Fibroblast of mammary gland (primary cell): ENCODE results near the gene ZNF488.

Experiments
- DNase-seq: peaks from one replicate; pipeline ENCODE4 v3.0.0-alpha.2; 2010; ENCODE audit warnings: low read depth
- H3K4me3 ChIP-seq: 2 replicates; pipeline ENCODE4 v1.5.1; 2011; ENCODE audit warnings: low read depth, mild to moderate bottlenecking, low read length, moderate library complexity; ENCODE audit not compliant: control insufficient read depth
- TF ChIP-seq, protein P1 (sequence below): conservative IDR thresholded peaks from 2 replicates; pipeline ENCODE4 v1.5.1; 2011; ENCODE audit warnings: low read depth, low read length, inconsistent platforms; ENCODE audit not compliant: control insufficient read depth, insufficient read depth

ZNF488 gene

DNA sequence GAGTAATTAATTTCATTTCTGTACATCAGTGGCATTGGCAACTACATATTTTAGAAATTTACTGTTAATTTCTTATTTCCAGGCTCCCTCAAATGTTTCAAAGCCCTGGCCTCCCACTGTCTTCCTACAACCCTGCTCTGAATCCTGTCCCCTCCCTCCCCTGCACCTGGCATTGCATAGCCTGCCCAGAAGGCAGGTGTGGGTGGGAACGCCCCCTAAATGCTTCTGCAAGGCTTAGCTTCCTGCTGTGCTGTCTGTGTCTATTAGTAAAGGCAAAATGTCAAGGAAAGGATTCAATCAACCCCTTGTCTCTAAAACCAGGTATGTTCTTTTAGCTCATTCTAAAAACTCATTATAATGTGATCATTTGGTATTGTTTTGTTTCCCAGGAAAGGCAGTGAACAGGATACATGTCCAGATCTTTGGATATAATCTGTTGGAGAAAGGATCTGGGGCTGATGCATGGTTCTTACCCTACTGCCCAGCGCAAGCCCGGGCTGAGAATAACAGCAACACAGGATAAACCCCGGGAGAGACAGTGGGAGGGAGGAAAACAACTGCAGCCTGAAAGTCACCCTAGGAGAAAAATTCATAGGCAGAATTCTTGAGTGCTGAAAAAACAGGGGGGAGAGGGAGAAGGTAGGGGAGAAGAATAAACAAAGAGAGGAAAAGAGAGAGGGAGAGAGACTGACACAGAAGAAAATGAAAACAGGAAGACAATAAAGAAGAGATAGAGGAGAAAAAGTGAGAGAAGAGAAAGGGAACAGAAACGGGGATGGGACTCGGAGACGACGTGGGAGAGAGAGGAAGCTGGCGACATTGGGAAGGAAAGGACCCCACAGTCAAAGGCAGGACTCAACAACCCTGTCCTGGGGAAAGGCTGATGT lies 589 bp downstream of the ZNF488 start:
- peak overlapping the region; percentile 65 for H3K4me3 ChIP-seq
- TF ChIP-seq, protein P1, sequence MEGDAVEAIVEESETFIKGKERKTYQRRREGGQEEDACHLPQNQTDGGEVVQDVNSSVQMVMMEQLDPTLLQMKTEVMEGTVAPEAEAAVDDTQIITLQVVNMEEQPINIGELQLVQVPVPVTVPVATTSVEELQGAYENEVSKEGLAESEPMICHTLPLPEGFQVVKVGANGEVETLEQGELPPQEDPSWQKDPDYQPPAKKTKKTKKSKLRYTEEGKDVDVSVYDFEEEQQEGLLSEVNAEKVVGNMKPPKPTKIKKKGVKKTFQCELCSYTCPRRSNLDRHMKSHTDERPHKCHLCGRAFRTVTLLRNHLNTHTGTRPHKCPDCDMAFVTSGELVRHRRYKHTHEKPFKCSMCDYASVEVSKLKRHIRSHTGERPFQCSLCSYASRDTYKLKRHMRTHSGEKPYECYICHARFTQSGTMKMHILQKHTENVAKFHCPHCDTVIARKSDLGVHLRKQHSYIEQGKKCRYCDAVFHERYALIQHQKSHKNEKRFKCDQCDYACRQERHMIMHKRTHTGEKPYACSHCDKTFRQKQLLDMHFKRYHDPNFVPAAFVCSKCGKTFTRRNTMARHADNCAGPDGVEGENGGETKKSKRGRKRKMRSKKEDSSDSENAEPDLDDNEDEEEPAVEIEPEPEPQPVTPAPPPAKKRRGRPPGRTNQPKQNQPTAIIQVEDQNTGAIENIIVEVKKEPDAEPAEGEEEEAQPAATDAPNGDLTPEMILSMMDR: no peak
- DNase-seq: no peak

DNA sequence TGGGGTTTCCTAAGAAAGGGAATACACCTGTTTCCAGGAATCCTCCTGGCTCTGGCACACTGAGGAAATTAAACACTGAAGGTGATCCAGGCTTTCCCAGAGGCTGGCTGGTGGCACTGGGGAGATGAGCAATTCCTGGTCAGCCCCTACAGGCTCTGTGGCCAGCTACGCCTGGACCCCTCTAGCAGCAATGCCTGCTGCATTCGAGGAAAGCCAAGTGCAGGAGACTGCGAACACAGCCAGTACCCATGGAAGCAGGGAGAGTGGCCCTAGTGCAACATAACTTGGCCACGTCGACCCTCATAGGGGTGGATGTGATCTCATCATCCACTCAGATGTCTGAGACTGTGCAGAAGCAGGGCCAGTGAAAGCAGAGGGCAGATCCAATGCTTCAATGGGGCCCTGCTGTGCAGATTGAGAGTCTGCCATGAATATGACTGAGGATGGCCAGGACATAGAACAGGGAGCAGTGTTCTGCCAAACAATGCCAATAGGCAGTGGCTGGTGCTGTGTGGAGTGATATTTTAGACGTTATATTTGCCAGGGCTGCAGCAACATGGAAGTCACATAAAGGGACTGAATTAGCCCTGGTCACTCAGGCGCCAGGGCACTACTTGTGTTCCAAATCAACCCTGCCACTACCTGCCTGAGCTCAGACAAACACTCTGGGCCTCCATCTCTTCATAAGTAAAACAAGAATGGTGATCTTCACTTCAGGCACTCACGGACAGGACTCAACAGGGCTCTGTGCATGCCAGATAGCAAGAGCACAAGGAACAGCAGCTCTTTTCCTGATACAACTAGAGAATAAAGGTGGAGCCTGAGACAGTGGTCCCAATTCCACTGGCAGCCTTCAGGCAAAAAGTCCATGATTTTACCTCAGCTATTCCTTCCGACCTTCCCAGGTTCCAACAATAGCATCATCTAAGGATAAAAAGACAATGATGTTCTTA lies 2.4 kb downstream of the ZNF488 start:
- no peak for DNase-seq
- TF ChIP-seq, protein P1: no peak
- H3K4me3 ChIP-seq: no peak overlapping the region

DNA sequence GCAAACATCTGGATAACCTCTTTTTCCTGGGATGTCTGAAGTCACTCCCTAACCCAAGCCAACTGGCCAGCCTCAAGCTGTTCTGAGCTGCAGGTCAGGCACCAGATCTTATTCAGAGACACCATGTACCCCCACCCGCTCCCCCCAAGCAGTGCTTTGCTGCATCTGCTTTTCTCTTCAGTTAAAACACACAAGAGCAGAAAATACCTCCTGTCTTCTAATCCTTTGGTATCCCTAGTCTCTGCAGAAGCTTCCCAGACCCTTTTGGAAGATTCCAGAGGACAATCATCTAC lies 3.0 kb downstream of the ZNF488 start:
- TF ChIP-seq, protein P1: no peak
- no peak overlapping the region for H3K4me3 ChIP-seq
- no peak for DNase-seq

DNA sequence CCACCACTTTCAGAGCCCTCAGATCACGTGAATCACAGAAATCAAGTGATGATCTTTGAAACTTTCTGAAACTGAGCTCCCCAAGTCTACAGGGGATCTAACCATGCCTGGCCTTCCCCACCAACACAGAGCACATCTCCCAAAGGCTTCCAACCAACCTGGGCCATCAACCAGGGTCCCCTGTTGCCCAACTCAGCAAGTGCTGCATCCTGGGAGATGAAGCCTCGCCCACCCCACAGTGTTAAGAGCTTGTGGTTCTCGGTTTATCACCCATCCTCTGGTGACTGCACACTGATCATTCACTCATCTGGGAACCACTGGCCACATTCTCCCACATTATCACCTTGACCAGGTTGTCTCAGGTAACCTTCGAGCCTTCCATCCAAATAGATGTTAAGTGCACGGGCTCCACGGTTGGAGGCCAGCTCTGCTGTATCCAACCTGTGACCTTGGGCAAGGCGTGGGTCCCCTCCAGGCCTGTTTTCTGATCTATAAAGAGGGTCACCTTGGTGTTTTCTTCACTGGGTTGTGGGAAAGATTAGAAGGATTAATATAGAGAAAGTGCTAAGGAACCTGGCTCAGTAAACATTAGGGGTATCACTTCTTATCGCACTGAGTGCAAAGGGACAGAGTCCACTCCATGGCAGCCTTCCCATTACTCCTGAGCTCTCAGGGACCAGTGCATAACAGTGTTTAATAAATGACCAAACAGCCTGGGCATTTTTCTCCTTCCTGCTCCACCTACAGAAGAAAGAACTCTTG lies 3.6 kb downstream of the ZNF488 start:
- TF ChIP-seq, protein P1: no peak
- no peak for DNase-seq
- H3K4me3 ChIP-seq: no peak overlapping the region

DNA sequence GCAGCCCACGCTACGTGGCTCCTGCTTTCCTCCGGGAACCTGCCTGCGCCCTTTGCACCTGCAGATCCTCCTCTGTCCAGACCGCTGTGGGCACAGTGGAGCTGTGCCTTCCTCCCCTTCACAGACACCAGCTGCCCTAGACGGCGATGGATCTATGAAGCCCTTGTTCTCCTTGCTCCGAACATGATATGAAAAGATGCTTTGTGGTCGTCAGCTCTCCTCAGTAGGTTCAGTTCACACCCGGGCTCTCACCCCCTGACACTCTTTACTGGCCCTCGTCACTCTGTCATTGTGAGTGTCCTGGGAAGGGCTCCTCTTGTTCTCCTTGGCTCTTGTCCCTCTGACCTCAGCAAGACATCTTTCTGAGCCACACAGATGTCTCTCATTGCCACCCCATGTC lies 4.2 kb downstream of the ZNF488 start:
- TF ChIP-seq, protein P1: no peak
- DNase-seq: no peak
- no peak overlapping the region for H3K4me3 ChIP-seq

DNA sequence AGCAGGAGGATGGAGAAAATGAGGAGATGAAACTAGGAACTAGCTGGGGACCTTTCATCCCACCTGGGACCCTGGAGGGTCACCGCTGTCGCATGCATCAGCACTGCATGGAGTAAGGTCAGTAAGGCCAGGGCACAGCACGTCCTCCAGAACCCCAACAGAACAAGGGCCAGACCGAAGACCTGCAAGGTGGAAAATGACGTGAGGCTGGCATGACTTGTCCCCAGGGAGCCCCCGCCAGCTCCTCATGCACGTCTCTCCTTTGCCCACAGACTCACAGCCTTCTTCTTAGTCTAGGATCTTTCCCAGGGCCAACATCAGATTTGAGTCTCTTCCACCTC lies 4.7 kb downstream of the ZNF488 start:
- no peak overlapping the region for H3K4me3 ChIP-seq
- DNase-seq: no peak
- TF ChIP-seq, protein P1: no peak
